Body of pancreas (tissue), 4 donors: ENCODE data around the gene LIX1L. TPM values are rescaled to one million over a fixed set of nuclear protein-coding genes. Genes with fewer than 3 reads are reported as not detected.

Source experiments
- ATAC-seq: fragments of 150-250 bp; one replicate; pipeline ENCODE4 v1.9.1; 2016
- DNase-seq, 4 donors: peaks; one replicate each; pipeline ENCODE4 v3.0.0-alpha.2; 2019
- H3K27ac ChIP-seq, 4 donors: fragments of 200-600 bp; sonication (generic); 1 replicate in 3 of 4; 2 replicates in 1 of 4; pipeline versions ENCODE4 v1.5.1 to v1.6.1; 2016 to 2019; ENCODE audit warnings: mild to moderate bottlenecking in 1 of 4, mixed read lengths in 1 of 4, moderate library complexity in 1 of 4
- H3K27me3 ChIP-seq, 2 donors: fragments of 200-600 bp; sonication (generic); one replicate each; pipeline ENCODE4 v1.6.0; 2016; ENCODE audit warnings: mild to moderate bottlenecking in 1 of 2
- H3K36me3 ChIP-seq, 2 donors: fragments of 200-600 bp; sonication (generic); replicated peaks in 1 of 2; 2 replicates each; pipeline ENCODE4 v1.5.1; 2016; ENCODE audit warnings: low read depth in 2 of 2; ENCODE audit not compliant: insufficient read depth in 1 of 2
- H3K4me1 ChIP-seq: fragments of 200-600 bp; sonication (generic); one replicate; pipeline ENCODE4 v1.6.0; 2016
- H3K4me3 ChIP-seq, 2 donors: fragments of 200-600 bp; sonication (generic); 1 replicate in 1 of 2; 2 replicates in 1 of 2; pipeline ENCODE4 v1.5.1; 2016 to 2019
- H3K9me3 ChIP-seq, 3 donors: fragments of 200-600 bp; sonication (generic); 1 replicate in 2 of 3; 2 replicates in 1 of 3; pipeline ENCODE4 v1.5.1; 2016
- POLR2A ChIP-seq, 3 donors: fragments of 450-650 bp; IDR thresholded peaks; one replicate each; pipeline ENCODE4 v1.6.1; 2016; ENCODE audit warnings: antibody characterized with exemption in 3 of 3, mild to moderate bottlenecking in 2 of 3
- WGBS, 2 donors: methylation state at CpG; one replicate each; pipeline ENCODE4 v1.1.5; 2017; 5-methylcytosine and 5-hydroxymethylcytosine counted together
- intact Hi-C: fragments of 100-400 bp; cut with DNase I; formaldehyde crosslinking; loops from one replicate; pipeline ENCODE4 v1.15.1; 2023
- total RNA-seq, 2 donors: library from RNA; depleted of rRNA; stranded (reverse); fragments of >200 nt; gene quantifications; one replicate each; pipeline ENCODE4 v1.1.0, GENCODE V29; 2016
- TF ChIP-seq, protein P1 (sequence below), 7 experiments: fragments of 450-650 bp in 4 of 7; fragments of 200-600 bp in 3 of 7; sonication (generic) in 3 of 7; IDR thresholded peaks; one replicate each; pipeline ENCODE4 v1.5.1; 2016 to 2019; ENCODE audit warnings: antibody characterized with exemption in 7 of 7

The LIX1L gene
- total RNA-seq, 2 donors from 2014 or later: 8.3 to 16.5 TPM

DNA sequence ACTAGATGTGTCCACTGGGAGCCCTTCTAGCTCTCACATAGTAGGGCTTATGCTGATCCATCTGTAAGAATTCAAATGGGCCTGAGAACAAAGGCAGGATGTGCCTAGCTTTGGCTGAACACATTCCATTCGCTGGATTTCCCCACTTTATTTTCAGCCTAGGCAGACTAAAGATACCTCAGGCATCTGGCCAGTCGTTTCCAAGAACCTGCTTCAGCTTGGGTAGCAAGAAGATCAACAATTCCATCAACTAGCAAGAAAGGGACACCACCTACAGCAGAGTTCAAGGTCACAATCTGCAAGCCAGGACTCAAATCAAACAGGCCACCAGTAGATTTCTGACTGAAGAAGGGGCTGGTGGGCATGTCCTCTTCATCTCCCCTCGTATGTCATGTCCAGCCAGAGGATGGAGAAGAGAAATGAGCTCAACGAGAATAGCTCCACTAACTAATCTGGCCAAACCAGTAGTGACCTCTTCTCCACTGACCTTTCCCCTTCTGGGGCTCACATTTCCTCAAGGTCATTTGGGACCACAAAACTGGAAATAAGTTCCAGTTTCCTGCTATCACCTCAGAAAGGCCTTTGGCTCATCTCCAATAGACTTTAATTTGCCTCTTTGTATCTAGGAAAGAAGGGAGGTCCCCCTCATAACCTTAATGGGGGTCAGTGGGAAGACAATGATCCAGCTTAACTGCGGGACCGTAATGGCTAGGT lies 24.4 kb upstream of the LIX1L start:
- WGBS, 2 donors: 72 to 73% methylated on average over 6 of the region's 6 CpGs
- no peaks in the 10 kb centered on the region for H3K9me3 ChIP-seq
- TF ChIP-seq POLR2A (IDR thresholded peaks at IDR 0.05): no peak
- TF ChIP-seq, protein P1, sequence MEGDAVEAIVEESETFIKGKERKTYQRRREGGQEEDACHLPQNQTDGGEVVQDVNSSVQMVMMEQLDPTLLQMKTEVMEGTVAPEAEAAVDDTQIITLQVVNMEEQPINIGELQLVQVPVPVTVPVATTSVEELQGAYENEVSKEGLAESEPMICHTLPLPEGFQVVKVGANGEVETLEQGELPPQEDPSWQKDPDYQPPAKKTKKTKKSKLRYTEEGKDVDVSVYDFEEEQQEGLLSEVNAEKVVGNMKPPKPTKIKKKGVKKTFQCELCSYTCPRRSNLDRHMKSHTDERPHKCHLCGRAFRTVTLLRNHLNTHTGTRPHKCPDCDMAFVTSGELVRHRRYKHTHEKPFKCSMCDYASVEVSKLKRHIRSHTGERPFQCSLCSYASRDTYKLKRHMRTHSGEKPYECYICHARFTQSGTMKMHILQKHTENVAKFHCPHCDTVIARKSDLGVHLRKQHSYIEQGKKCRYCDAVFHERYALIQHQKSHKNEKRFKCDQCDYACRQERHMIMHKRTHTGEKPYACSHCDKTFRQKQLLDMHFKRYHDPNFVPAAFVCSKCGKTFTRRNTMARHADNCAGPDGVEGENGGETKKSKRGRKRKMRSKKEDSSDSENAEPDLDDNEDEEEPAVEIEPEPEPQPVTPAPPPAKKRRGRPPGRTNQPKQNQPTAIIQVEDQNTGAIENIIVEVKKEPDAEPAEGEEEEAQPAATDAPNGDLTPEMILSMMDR (IDR thresholded peaks at IDR 0.05): no peak
- DNase-seq: peak in 1 of 4 donors; percentile 21
- peaks cover 99% of the 10 kb centered on the region for H3K4me1 ChIP-seq
- H3K36me3 ChIP-seq: no peaks in the 10 kb centered on the region
- no peak overlapping the region for H3K4me3 ChIP-seq
- peak overlapping the region; percentile 72 to 90 (median 85) for H3K27ac ChIP-seq
- H3K27me3 ChIP-seq: no peaks in the 10 kb centered on the region
- no peak for ATAC-seq
- intact Hi-C loops: no loop called here

DNA sequence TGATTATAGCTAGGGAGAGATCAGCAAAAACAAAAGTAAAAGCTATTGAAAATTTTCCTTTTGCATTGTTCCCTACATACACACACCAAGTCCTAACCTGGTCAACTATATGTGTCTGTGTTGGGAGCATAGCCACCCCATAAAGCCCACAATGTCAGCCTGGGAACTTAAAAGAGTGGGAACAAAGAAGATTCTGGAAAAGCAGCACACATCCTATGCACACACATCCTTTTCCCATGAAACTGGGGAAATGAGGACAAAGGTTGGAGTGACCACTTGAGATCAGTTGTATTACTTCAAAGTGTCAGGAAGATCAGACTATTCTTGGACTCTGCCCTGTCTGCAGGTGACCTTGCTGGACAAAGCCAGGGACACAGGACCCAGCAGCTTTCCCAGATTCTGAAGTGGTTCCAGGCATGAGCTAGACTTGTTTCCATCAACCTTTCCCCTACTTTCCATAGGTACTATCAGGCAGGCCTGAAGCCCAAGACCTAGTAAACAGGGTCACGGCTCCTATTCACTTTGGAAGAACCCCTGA lies 22.7 kb upstream of the LIX1L start:
- DNase-seq (peak in 2 of 4 donors; percentile 35 to 47), ATAC-seq (no peak)
- Histone ChIP-seq H3K27me3 (no peaks in the 10 kb centered on the region), H3K4me1 (peaks cover 83% of the 10 kb centered on the region), H3K36me3 (no peaks in the 10 kb centered on the region), H3K4me3 (no peak overlapping the region), H3K27ac (peak overlapping the region; percentile 72 to 90 (median 82)), H3K9me3 (no peaks in the 10 kb centered on the region)
- WGBS, 2 donors: 31 to 38% methylated on average over 1 of the region's 1 CpG
- TF ChIP-seq, protein P1 (IDR thresholded peaks at IDR 0.05): no peak
- intact Hi-C loops: no loop called here

DNA sequence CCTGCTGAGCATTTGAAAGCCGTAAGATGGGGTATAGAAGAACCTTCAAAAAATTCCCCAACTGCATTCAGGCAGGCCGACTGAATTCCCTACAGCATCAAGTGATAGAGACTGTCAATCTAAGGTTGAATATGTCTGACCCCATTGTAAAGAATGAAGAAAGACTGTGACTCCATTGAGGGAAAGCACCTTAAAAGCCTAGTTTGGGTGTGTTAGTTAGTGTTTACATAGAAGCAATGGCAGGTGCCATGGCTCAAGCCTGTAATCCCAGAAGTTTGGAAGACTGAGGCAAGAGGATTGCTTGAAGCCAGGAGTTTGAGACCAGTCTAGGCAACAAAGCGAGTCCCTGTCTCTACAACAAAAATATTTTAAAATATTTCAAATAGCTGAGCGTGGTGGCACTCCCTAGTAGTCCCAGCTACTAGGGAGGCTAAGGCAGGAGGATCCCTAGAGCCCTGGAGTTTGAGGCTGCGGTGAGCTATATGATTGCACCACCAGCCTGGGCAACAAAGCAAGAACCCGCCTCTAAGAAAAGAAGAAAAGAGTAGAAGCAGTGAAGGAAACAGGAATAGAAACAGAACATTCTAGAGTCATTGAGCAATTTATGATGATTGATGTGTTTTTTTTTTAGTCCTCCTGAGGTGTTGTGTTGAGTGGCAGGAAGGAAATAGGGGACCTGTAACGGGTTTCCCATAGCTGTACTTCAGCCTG lies 22.1 kb upstream of the LIX1L start:
- no peak for TF ChIP-seq POLR2A (IDR thresholded peaks at IDR 0.05)
- TF ChIP-seq, protein P1 (IDR thresholded peaks at IDR 0.05): no peak
- ATAC-seq: no peak
- DNase-seq: peak in 1 of 4 donors; percentile 21
- intact Hi-C loops: no loop called here
- H3K27me3 ChIP-seq: no peaks in the 10 kb centered on the region
- H3K27ac ChIP-seq: peak overlapping the region; percentile 72 to 90 (median 82)
- peaks cover 77% of the 10 kb centered on the region for H3K4me1 ChIP-seq
- H3K4me3 ChIP-seq: no peak overlapping the region
- no peaks in the 10 kb centered on the region for H3K36me3 ChIP-seq
- no peaks in the 10 kb centered on the region for H3K9me3 ChIP-seq
- WGBS, 2 donors: 61 to 62% methylated on average over 7 of the region's 7 CpGs

DNA sequence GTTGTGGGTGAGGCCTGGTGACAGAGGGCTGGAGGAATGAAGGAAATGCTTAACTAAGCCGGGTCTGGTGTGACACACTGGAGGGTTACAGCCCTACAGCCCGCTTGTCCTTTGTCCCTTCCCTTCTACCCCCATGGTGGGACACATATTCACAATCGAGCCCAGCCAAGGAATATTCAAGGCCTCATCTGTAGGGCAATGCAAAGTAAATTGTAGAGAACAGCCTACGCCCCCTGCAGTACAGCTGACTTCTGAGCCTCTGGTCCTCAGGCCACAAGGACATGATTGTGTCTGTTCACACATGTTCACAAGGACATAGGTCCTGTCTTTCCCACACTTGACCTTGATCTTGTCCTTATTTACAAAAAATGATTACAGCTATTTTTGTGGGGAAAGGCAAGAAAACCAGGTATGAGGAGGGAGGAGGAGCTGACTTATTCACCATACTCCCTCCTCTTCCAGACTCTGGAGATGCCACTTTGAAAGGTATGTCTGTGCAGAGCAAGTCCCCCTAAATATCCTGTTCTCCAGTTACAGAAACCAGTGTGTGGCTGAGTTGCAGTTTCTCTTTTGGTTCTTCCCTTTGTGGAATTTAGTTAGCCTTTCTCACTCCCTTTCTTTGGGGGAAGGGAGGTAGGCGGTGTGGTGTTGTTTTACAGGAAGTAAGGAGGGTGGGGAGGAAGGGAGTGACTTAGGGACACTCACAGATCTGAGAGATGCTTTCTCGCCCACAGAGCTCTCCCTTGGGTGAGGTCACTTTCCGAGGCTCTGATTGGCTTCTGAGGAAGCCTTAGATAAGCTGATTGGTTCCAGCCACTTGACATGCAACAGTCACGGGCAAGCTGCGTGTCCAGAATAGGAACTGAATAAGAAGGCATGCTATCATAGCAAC lies 21.3 kb upstream of the LIX1L start:
- peak overlapping the region; percentile 72 to 90 (median 82) for H3K27ac ChIP-seq
- peak; percentile 81 to 94 (median 86) for DNase-seq
- no peaks in the 10 kb centered on the region for H3K27me3 ChIP-seq
- TF ChIP-seq POLR2A (IDR thresholded peaks at IDR 0.05): peak in 2 of 3 donors; percentile 44 to 53
- TF ChIP-seq, protein P1 (IDR thresholded peaks at IDR 0.05): peak in 2 of 7 experiments; percentile 5 to 8
- intact Hi-C loops: no loop called here
- H3K4me3 ChIP-seq: no peak overlapping the region
- H3K4me1 ChIP-seq: peaks cover 70% of the 10 kb centered on the region
- H3K36me3 ChIP-seq: no peaks in the 10 kb centered on the region
- no peaks in the 10 kb centered on the region for H3K9me3 ChIP-seq
- peak; percentile 82 for ATAC-seq
- WGBS, 2 donors: 20 to 29% methylated on average over 9 of the region's 9 CpGs
